Stimulated activated effector memory CD8-positive, alpha-beta T cell treated with anti-CD3 and anti-CD28 coated beads, Interleukin-12 subunit alpha, Interleukin-12 subunit beta, amount 100 ng/mL, for 72 hours (primary cell): Measurements from ENCODE around the gene FOXE1.

Experiments
- ATAC-seq: fragments of 150-1000 bp; cut with Tn5 transposase; 2 replicates; pipeline ENCODE4 v1.10.0; 2021
- DNase-seq, 2 donors: peaks; one replicate each; pipeline ENCODE4 v3.0.0; 2021 to 2022; ENCODE audit warnings: low spot score in 2 of 2
- H3K27ac Mint-ChIP-seq: one replicate; pipeline ENCODE4 v1.8.0; 2022; ENCODE audit warnings: mild to moderate bottlenecking, mixed read lengths
- H3K36me3 Mint-ChIP-seq: one replicate; pipeline ENCODE4 v1.8.0; 2022; ENCODE audit warnings: mild to moderate bottlenecking, mixed read lengths
- H3K4me1 Mint-ChIP-seq: one replicate; pipeline ENCODE4 v1.8.0; 2022; ENCODE audit warnings: mixed read lengths
- H3K4me3 Mint-ChIP-seq: one replicate; pipeline ENCODE4 v1.8.0; 2022; ENCODE audit warnings: mild to moderate bottlenecking, mixed read lengths
- H3K9me3 Mint-ChIP-seq: one replicate; pipeline ENCODE4 v1.8.0; 2022; ENCODE audit warnings: mixed read lengths

Gene FOXE1

DNA sequence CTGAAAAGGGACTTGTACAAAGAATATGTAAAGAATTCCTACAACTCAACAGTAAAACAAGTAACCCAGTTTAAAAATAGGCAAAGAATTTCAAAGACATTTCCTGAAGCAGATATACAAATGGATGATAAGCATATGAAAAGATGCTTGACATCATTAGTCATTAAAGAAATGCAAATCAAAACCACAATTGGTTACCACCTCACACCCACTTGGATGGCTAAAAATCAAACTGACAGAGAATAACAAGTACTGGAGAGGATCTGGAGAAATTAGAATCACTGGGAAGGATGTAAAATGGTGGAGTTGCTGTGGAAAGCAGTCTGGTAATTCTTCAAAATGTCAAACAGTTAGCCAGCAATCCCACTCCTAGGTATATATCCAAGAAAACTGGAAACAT, 12.5 kb upstream of the FOXE1 start:
- ATAC-seq = no peak
- H3K9me3 Mint-ChIP-seq = no peaks in the 10 kb centered on the region
- no peak overlapping the region for H3K27ac Mint-ChIP-seq
- no peak for DNase-seq
- H3K4me1 Mint-ChIP-seq = no peaks in the 10 kb centered on the region
- no peak overlapping the region for H3K4me3 Mint-ChIP-seq
- H3K36me3 Mint-ChIP-seq = no peaks in the 10 kb centered on the region

DNA sequence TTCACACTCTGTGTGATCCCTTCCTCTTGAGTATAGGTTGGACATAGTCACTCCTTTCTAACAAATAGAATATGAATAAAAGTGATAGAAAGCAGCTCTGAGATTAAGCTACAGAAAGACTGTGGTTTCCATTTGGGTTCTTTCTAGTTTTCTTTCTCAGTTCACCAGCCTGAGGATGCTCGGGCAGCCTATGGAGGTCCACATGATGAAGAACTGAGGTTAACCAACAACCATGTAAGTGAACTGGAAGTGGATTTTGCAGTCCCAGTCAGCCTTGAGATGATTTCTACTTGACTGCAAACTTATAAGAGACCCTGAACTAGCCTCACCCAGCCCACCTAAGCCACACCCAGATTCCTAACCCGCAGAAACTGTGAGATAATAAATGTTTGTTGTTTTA, 10.1 kb upstream of the FOXE1 start:
- Mint-ChIP-seq H3K4me3 (no peak overlapping the region), H3K4me1 (peaks cover 8% of the 10 kb centered on the region), H3K9me3 (no peaks in the 10 kb centered on the region), H3K36me3 (no peaks in the 10 kb centered on the region), H3K27ac (no peak overlapping the region)
- ATAC-seq (peak; percentile 11), DNase-seq (no peak)

- H3K36me3 Mint-ChIP-seq = no peaks in the 10 kb centered on the region
- H3K9me3 Mint-ChIP-seq = no peaks in the 10 kb centered on the region
- DNase-seq (no peak), ATAC-seq (no peak)
- H3K4me1 Mint-ChIP-seq = peaks cover 20% of the 10 kb centered on the region
- H3K27ac Mint-ChIP-seq = no peak overlapping the region
- no peak overlapping the region for H3K4me3 Mint-ChIP-seq
Measured at GRCh38 chr9:97845130-97845529, 7.9 kb upstream of the FOXE1 start.

DNA sequence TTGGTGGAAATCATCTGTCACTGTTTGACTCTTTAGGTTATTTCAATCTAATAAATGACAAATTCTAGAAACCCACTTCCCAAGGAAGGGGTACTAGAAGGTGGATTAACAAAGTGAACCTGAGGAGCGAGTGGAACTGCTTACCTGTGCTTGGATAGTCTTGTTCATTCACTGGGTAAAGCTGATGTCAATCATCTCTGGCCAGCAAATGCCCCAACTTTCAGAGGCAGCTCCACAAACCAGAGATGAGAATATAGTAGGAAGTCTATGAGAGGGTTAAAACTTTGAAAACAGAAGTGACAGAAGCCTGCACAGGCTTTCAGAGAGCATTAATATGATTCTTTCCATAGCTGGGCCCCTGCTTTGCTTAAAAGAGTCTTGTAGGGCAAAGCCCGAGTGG, 7.3 kb upstream of the FOXE1 start:
- Mint-ChIP-seq H3K4me3 (no peak overlapping the region), H3K4me1 (peaks cover 20% of the 10 kb centered on the region), H3K36me3 (no peaks in the 10 kb centered on the region), H3K9me3 (no peaks in the 10 kb centered on the region), H3K27ac (no peak overlapping the region)
- DNase-seq = no peak
- no peak for ATAC-seq

DNA sequence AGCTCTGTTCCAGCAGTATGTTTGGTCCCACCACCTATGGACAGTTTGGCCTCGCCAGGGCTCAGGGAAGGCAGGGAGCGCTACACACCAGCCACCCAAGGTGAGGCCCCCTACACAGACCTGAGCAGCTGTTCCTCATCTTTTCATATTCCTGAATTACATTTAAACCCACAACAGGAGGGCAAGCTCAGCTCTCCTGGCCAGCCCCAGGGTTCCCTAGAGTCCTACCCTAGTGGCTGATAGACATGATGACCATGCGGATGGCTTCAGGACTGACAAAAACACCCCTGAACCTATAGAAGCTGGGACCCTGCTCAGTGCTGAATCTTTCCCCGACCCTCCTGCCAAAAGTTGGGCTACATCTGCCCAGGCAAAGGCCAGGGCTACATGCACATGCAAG, 6.7 kb upstream of the FOXE1 start:
- peaks cover 20% of the 10 kb centered on the region for H3K4me1 Mint-ChIP-seq
- no peak overlapping the region for H3K27ac Mint-ChIP-seq
- no peaks in the 10 kb centered on the region for H3K36me3 Mint-ChIP-seq
- no peak for DNase-seq
- H3K4me3 Mint-ChIP-seq = no peak overlapping the region
- no peaks in the 10 kb centered on the region for H3K9me3 Mint-ChIP-seq
- ATAC-seq = peak; percentile 33

GRCh38 chr9:97847474-97848214, 5.4 kb upstream of the FOXE1 start:
- H3K4me1 Mint-ChIP-seq = peaks cover 20% of the 10 kb centered on the region
- no peak for DNase-seq
- ATAC-seq = no peak
- H3K9me3 Mint-ChIP-seq = no peaks in the 10 kb centered on the region
- H3K4me3 Mint-ChIP-seq = peak overlapping the region; percentile 59
- no peak overlapping the region for H3K27ac Mint-ChIP-seq
- no peaks in the 10 kb centered on the region for H3K36me3 Mint-ChIP-seq

GRCh38 chr9:97848215-97848479, 4.9 kb upstream of the FOXE1 start:
- Mint-ChIP-seq H3K27ac (no peak overlapping the region), H3K4me3 (peak overlapping the region; percentile 59), H3K9me3 (no peaks in the 10 kb centered on the region), H3K36me3 (no peaks in the 10 kb centered on the region), H3K4me1 (peaks cover 20% of the 10 kb centered on the region)
- DNase-seq = no peak
- ATAC-seq = no peak

DNA sequence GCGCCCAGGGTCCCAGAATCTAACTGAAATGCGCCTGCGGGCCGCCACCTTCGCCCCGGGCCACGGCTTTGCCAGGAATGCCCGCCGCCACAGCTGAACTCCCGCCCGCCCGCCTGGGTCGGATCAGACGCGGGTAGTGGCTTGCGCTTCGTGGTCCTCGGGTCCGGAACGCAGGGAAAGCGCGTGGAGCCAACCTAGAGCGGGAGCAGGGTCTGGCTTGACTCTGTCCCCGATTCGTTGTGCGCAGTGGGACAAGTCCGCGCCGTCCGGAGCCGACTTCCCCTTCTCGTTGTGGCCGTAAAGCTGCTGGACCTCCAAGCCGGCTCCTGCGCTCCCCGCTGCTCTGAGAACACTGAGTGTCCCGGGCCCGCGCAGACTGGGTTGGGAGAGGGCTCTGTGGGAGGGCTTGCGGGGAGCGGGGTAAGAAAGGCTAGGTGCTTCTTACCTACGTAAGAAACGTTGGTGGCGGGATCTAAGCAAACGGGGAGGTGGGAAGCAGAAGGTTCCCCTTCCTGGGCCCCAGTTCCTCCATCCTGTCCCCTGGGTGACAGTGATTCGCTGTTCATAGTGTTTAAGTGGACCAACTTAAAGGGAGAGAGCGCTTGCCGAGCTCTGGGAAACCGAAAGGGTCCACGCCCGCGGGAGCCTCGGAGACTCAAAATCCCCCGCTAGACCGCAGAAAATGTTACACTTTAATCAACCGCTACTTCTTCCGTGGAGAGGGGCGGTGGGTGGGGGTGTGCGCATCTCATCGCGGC, 4.4 kb upstream of the FOXE1 start:
- no peak for DNase-seq

DNA sequence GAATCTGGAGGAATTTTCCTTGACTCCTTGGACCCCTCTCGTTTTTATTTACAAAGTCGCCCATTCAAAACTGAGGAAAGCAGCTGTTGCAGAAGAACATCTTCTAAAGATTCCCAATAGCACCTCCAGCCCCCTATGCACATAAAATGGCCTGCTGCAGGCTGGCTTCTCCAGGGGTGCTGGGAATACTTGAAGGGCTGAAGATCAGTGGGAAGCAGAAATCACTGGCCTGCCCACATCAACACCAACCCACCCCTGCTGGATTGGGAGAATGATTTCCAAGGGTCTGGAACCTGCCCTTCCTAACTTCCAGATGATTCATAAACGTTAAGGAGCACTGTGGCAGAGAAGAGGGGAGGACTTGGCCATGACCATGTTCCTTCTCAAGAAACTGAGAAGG, 3.0 kb upstream of the FOXE1 start:
- H3K4me1 Mint-ChIP-seq = peaks cover 25% of the 10 kb centered on the region
- H3K4me3 Mint-ChIP-seq = no peak overlapping the region
- no peak for DNase-seq
- no peak for ATAC-seq
- no peaks in the 10 kb centered on the region for H3K9me3 Mint-ChIP-seq
- H3K36me3 Mint-ChIP-seq = no peaks in the 10 kb centered on the region
- H3K27ac Mint-ChIP-seq = no peak overlapping the region

More for the DNA sequence above, 4.4 kb upstream of the FOXE1 start:
- Mint-ChIP-seq H3K27ac (no peak overlapping the region), H3K36me3 (no peaks in the 10 kb centered on the region), H3K4me1 (peaks cover 20% of the 10 kb centered on the region), H3K9me3 (no peaks in the 10 kb centered on the region), H3K4me3 (peak overlapping the region; percentile 59)
- ATAC-seq = no peak

GRCh38 chr9:97850746-97851445, 2.1 kb upstream of the FOXE1 start:
- H3K4me1 Mint-ChIP-seq = peaks cover 25% of the 10 kb centered on the region
- H3K36me3 Mint-ChIP-seq = no peaks in the 10 kb centered on the region
- no peaks in the 10 kb centered on the region for H3K9me3 Mint-ChIP-seq
- no peak overlapping the region for H3K4me3 Mint-ChIP-seq
- ATAC-seq = no peak
- DNase-seq = no peak
- no peak overlapping the region for H3K27ac Mint-ChIP-seq

DNA sequence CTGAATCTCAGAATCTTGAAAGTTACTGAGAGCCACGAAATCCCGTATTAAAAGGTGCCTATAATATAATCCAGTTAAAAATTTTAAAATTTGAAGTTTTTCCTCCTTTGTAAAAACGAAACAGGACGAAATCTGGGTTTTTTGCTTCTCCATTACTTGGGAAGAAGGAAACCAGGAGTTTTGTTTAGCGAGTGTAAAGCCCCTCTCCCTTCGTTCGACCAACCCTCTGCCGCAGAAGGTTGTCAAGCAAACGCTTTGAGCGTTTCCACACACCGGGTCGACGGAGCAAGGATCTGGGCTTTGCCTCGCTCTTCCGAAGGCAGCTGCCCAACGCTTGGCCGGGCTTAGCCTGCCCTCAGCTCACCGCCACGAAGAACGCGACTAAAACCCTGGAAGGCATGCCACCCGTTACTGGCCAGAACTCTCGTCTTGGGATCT, 1.6 kb upstream of the FOXE1 start:
- peak overlapping the region; percentile 80 for H3K4me3 Mint-ChIP-seq
- ATAC-seq (no peak), DNase-seq (no peak)
- no peak overlapping the region for H3K27ac Mint-ChIP-seq
- no peaks in the 10 kb centered on the region for H3K9me3 Mint-ChIP-seq
- H3K36me3 Mint-ChIP-seq = no peaks in the 10 kb centered on the region
- peaks cover 25% of the 10 kb centered on the region for H3K4me1 Mint-ChIP-seq

GRCh38 chr9:97852001-97852398, 1.0 kb upstream of the FOXE1 start:
- Mint-ChIP-seq H3K9me3 (no peaks in the 10 kb centered on the region), H3K27ac (no peak overlapping the region), H3K36me3 (no peaks in the 10 kb centered on the region), H3K4me3 (peak overlapping the region; percentile 80), H3K4me1 (peaks cover 23% of the 10 kb centered on the region)
- DNase-seq (no peak), ATAC-seq (no peak)

- H3K9me3 Mint-ChIP-seq = no peaks in the 10 kb centered on the region
- H3K27ac Mint-ChIP-seq = no peak overlapping the region
- DNase-seq (no peak), ATAC-seq (no peak)
- H3K4me3 Mint-ChIP-seq = peak overlapping the region; percentile 80
- no peaks in the 10 kb centered on the region for H3K36me3 Mint-ChIP-seq
- peaks cover 22% of the 10 kb centered on the region for H3K4me1 Mint-ChIP-seq
Measured at GRCh38 chr9:97852399-97853055, 499 bp upstream of the FOXE1 start.

DNA sequence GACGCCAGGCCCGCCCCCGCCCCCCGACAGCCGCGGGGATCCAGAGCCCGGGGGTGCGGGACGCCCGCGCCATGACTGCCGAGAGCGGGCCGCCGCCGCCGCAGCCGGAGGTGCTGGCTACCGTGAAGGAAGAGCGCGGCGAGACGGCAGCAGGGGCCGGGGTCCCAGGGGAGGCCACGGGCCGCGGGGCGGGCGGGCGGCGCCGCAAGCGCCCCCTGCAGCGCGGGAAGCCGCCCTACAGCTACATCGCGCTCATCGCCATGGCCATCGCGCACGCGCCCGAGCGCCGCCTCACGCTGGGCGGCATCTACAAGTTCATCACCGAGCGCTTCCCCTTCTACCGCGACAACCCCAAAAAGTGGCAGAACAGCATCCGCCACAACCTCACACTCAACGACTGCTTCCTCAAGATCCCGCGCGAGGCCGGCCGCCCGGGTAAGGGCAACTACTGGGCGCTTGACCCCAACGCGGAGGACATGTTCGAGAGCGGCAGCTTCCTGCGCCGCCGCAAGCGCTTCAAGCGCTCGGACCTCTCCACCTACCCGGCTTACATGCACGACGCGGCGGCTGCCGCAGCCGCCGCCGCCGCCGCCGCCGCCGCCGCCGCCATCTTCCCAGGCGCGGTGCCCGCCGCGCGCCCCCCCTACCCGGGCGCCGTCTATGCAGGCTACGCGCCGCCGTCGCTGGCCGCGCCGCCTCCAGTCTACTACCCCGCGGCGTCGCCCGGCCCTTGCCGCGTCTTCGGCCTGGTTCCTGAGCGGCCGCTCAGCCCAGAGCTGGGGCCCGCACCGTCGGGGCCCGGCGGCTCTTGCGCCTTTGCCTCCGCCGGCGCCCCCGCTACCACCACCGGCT, 1.0 kb downstream of the FOXE1 start:
- peaks cover 16% of the 10 kb centered on the region for H3K4me1 Mint-ChIP-seq
- no peaks in the 10 kb centered on the region for H3K36me3 Mint-ChIP-seq
- peak overlapping the region; percentile 80 for H3K4me3 Mint-ChIP-seq
- no peak overlapping the region for H3K27ac Mint-ChIP-seq
- H3K9me3 Mint-ChIP-seq = no peaks in the 10 kb centered on the region
- peak in 1 of 2 donors; percentile 73 for DNase-seq
- ATAC-seq = peak; percentile 80
